ENCODE measurements around the gene CAMSAP1.
"Not testable (repeated sequence)": the region's sequence is repeated elsewhere in the genome, so short reads cannot be mapped to it uniquely, and the experiment has no call there.

Gene CAMSAP1

GRCh38 chr9:135950135-135950682 lies 42.9 kb upstream of the CAMSAP1 start:
- no peak for DNase-seq (ENCODE audit: low spot score)
- in situ Hi-C loops (cut with MboI; ENCODE audit: low pct_unique_long_range_greater_than_20kb, low sequenced_read_pairs, unreplicated experiment): no loop called here
- TF ChIP-seq CTCF (IDR thresholded peaks at IDR 0.05; ENCODE audit: extremely low read depth, insufficient read depth, missing control alignments): no peak

GRCh38 chr9:135949501-135950134 lies 42.3 kb upstream of the CAMSAP1 start:
- in situ Hi-C loops (cut with MboI; ENCODE audit: low pct_unique_long_range_greater_than_20kb, low sequenced_read_pairs, unreplicated experiment): no loop called here
- DNase-seq (ENCODE audit: low spot score): no peak
- TF ChIP-seq CTCF (IDR thresholded peaks at IDR 0.05; ENCODE audit: extremely low read depth, insufficient read depth, missing control alignments): no peak

GRCh38 chr9:135948968-135949367 lies 41.6 kb upstream of the CAMSAP1 start:
- DNase-seq (ENCODE audit: low spot score): no peak
- no peak for TF ChIP-seq CTCF (IDR thresholded peaks at IDR 0.05; ENCODE audit: extremely low read depth, insufficient read depth, missing control alignments)
- in situ Hi-C loops (cut with MboI; ENCODE audit: low pct_unique_long_range_greater_than_20kb, low sequenced_read_pairs, unreplicated experiment): no loop called here

GRCh38 chr9:135948446-135948845 lies 41.1 kb upstream of the CAMSAP1 start:
- in situ Hi-C loops (cut with MboI; ENCODE audit: low pct_unique_long_range_greater_than_20kb, low sequenced_read_pairs, unreplicated experiment): no loop called here
- TF ChIP-seq CTCF (IDR thresholded peaks at IDR 0.05; ENCODE audit: extremely low read depth, insufficient read depth, missing control alignments): no peak
- DNase-seq (ENCODE audit: low spot score): no peak

- in situ Hi-C loops (cut with MboI; ENCODE audit: low pct_unique_long_range_greater_than_20kb, low sequenced_read_pairs, unreplicated experiment): no loop called here
- no peak for TF ChIP-seq CTCF (IDR thresholded peaks at IDR 0.05; ENCODE audit: extremely low read depth, insufficient read depth, missing control alignments)
These were observed 40.2 kb upstream of the CAMSAP1 start for GRCh38 chr9:135947582-135947981.

GRCh38 chr9:135947105-135947504 lies 39.8 kb upstream of the CAMSAP1 start:
- in situ Hi-C loops (cut with MboI; ENCODE audit: low pct_unique_long_range_greater_than_20kb, low sequenced_read_pairs, unreplicated experiment); DNase-seq (ENCODE audit: low spot score): not testable (repeated sequence)

More at GRCh38 chr9:135947582-135947981, 40.2 kb upstream of the CAMSAP1 start:
- no peak for DNase-seq (ENCODE audit: low spot score)

GRCh38 chr9:135946392-135946994 lies 39.1 kb upstream of the CAMSAP1 start:
- DNase-seq (ENCODE audit: low spot score): no peak
- TF ChIP-seq CTCF (IDR thresholded peaks at IDR 0.05; ENCODE audit: extremely low read depth, insufficient read depth, missing control alignments): no peak
- in situ Hi-C loops (cut with MboI; ENCODE audit: low pct_unique_long_range_greater_than_20kb, low sequenced_read_pairs, unreplicated experiment): no loop called here

All from GM13977 (cell line).